Neural progenitor cell (in vitro differentiated cells): ENCODE measurements around the gene FGF11. TPM values are rescaled to one million over a fixed set of nuclear protein-coding genes. Genes with fewer than 3 reads are reported as not detected.

Experiments used
- DNase-seq: peaks from one replicate; pipeline ENCODE4 v3.0.0-alpha.2; 2016; ENCODE audit warnings: low spot score
- H2AFZ ChIP-seq: fragments of 200-600 bp; sonication (generic); replicated peaks from 2 replicates; pipeline ENCODE4 v1.6.1; 2016; ENCODE audit warnings: antibody characterized with exemption
- H3F3A ChIP-seq: fragments of 200-600 bp; sonication (generic); 2 replicates; pipeline ENCODE4 v1.6.1; 2016; ENCODE audit warnings: antibody characterized with exemption, low read depth
- H3K27ac ChIP-seq: fragments of 200-600 bp; sonication (generic); 2 replicates; pipeline ENCODE4 v1.5.1; 2016; ENCODE audit warnings: mild to moderate bottlenecking
- H3K27me3 ChIP-seq: fragments of 200-600 bp; sonication (generic); 2 replicates; pipeline ENCODE4 v1.6.1; 2016; ENCODE audit warnings: mild to moderate bottlenecking, moderate library complexity
- H3K36me3 ChIP-seq: fragments of 200-600 bp; sonication (generic); 2 replicates; pipeline ENCODE4 v1.5.1; 2016
- H3K4me1 ChIP-seq: fragments of 200-600 bp; sonication (generic); 2 replicates; pipeline ENCODE4 v1.6.1; 2016; ENCODE audit warnings: mixed run types
- H3K4me2 ChIP-seq: fragments of 200-600 bp; sonication (generic); 2 replicates; pipeline ENCODE4 v1.6.1; 2016
- H3K4me3 ChIP-seq: fragments of 200-600 bp; sonication (generic); 2 replicates; pipeline ENCODE4 v1.5.1; 2016
- H3K79me2 ChIP-seq: fragments of 200-600 bp; sonication (generic); 2 replicates; pipeline ENCODE4 v1.6.1; 2016; ENCODE audit warnings: low read depth
- H3K9ac ChIP-seq: fragments of 200-600 bp; sonication (generic); 2 replicates; pipeline ENCODE4 v1.6.1; 2016
- H3K9me3 ChIP-seq: fragments of 200-600 bp; sonication (generic); 2 replicates; pipeline ENCODE4 v1.5.1; 2016; ENCODE audit warnings: low read depth
- H4K20me1 ChIP-seq: fragments of 200-600 bp; sonication (generic); 2 replicates; pipeline ENCODE4 v1.6.1; 2016; ENCODE audit warnings: low read depth
- H3K27ac Mint-ChIP-seq: 3 replicates; pipeline ENCODE4 v1.8.0; 2021; ENCODE audit warnings: mixed read lengths
- H3K27me3 Mint-ChIP-seq: 2 replicates; pipeline ENCODE4 v1.8.0; 2022; ENCODE audit warnings: low read depth, mild to moderate bottlenecking, inconsistent platforms, moderate library complexity, mixed read lengths; ENCODE audit not compliant: insufficient read depth
- H3K36me3 Mint-ChIP-seq: 3 replicates; pipeline ENCODE4 v1.8.0; 2021; ENCODE audit warnings: mixed read lengths
- H3K4me1 Mint-ChIP-seq: 3 replicates; pipeline ENCODE4 v1.8.0; 2021; ENCODE audit warnings: mixed read lengths
- H3K4me3 Mint-ChIP-seq: 3 replicates; pipeline ENCODE4 v1.8.0; 2021; ENCODE audit warnings: mild to moderate bottlenecking, moderate library complexity, mixed read lengths
- H3K9me3 Mint-ChIP-seq: 3 replicates; pipeline ENCODE4 v1.8.0; 2020; ENCODE audit warnings: mixed read lengths
- EZH2 ChIP-seq: fragments of 200-600 bp; sonication (generic); IDR thresholded peaks from 2 replicates; pipeline ENCODE4 v1.6.1; 2017; ENCODE audit warnings: antibody characterized with exemption, mild to moderate bottlenecking, moderate library complexity
- EZH2phosphoT487 ChIP-seq: fragments of 200-600 bp; sonication (generic); IDR thresholded peaks from 2 replicates; pipeline ENCODE4 v1.6.1; 2017; ENCODE audit warnings: antibody characterized with exemption
- total RNA-seq: library from RNA; depleted of rRNA; stranded (reverse); fragments of >200 nt; gene quantifications from 2 replicates; pipeline ENCODE4 v1.2.3, GENCODE V29; 2015; ENCODE audit warnings: low replicate concordance
- TF ChIP-seq, protein P1 (sequence below): fragments of 200-600 bp; sonication (generic); IDR thresholded peaks from 2 replicates; pipeline ENCODE4 v1.5.1; 2017; ENCODE audit warnings: antibody characterized with exemption, mild to moderate bottlenecking

FGF11 gene
- total RNA-seq, 1 donor from 2014 or later: 7.6 TPM

DNA sequence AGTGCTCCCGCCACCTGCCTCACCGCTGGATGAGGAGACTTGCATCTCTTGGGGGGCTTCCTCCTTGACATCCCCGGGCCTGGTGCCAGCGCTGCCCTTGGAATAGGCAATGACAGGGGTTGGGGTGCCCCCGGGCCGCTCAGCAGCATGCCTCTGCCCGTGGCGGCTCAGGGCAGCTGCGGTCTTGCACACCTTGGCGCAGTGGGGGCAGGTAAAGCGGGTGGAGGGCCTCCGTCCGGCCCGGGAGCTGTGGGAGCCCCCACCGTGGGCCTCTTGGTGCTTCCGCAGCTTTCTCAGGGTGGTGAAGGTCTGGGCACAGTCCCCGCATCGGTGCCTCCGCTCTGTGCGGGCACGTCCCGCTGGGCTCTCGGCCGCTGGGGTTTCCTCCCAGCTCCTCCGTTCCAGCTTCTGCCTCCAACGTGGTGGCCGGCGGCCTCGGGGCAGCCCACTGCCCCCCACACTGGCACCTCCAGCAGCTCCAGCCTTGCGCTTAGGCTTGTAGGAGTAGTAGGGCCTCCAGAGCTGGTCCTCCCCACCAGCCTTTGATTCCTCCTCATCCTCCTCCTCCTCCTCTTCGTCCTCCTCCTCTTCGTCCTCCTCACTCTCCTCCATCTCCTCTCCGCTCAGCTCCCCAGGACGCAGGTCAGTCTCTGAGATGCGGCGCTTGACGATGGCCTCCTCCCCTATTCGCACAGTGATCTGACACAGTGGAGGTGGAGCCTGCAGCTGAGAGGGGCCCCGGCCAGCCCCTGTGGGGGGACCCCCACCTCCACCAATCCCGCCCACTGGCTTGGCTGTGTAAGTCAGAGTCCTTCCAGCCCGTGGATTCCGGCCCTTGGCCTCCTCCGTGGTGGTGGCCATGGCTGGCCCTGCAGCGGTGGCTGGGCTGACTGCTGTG, 23.4 kb downstream of the FGF11 start:
- peaks cover 13% of the 10 kb centered on the region for H3K27me3 Mint-ChIP-seq
- Histone ChIP-seq H2AFZ (no peak overlapping the region), H3K79me2 (no peaks in the 10 kb centered on the region), H3K27ac (no peak overlapping the region), H3K36me3 (no peaks in the 10 kb centered on the region), H4K20me1 (peaks cover 8% of the 10 kb centered on the region), H3K27me3 (no peaks in the 10 kb centered on the region), H3K4me2 (no peak overlapping the region), H3F3A (peaks cover 20% of the 10 kb centered on the region), H3K9ac (no peak overlapping the region), H3K9me3 (no peaks in the 10 kb centered on the region), H3K4me1 (peaks cover 10% of the 10 kb centered on the region), H3K4me3 (no peak overlapping the region)
- H3K27ac Mint-ChIP-seq: no peak overlapping the region
- H3K36me3 Mint-ChIP-seq: peaks cover 14% of the 10 kb centered on the region
- TF ChIP-seq, protein P1, sequence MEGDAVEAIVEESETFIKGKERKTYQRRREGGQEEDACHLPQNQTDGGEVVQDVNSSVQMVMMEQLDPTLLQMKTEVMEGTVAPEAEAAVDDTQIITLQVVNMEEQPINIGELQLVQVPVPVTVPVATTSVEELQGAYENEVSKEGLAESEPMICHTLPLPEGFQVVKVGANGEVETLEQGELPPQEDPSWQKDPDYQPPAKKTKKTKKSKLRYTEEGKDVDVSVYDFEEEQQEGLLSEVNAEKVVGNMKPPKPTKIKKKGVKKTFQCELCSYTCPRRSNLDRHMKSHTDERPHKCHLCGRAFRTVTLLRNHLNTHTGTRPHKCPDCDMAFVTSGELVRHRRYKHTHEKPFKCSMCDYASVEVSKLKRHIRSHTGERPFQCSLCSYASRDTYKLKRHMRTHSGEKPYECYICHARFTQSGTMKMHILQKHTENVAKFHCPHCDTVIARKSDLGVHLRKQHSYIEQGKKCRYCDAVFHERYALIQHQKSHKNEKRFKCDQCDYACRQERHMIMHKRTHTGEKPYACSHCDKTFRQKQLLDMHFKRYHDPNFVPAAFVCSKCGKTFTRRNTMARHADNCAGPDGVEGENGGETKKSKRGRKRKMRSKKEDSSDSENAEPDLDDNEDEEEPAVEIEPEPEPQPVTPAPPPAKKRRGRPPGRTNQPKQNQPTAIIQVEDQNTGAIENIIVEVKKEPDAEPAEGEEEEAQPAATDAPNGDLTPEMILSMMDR: no peak
- DNase-seq: no peak
- no peaks in the 10 kb centered on the region for H3K9me3 Mint-ChIP-seq
- no peak overlapping the region for H3K4me3 Mint-ChIP-seq
- peaks cover 19% of the 10 kb centered on the region for H3K4me1 Mint-ChIP-seq

GRCh38 chr17:7463372-7463846, 24.1 kb downstream of the FGF11 start:
- Histone ChIP-seq H4K20me1 (peaks cover 14% of the 10 kb centered on the region), H3K4me1 (peaks cover 10% of the 10 kb centered on the region), H3K36me3 (no peaks in the 10 kb centered on the region), H3K9ac (no peak overlapping the region), H3K4me3 (no peak overlapping the region), H3K9me3 (no peaks in the 10 kb centered on the region), H3K4me2 (no peak overlapping the region), H2AFZ (no peak overlapping the region), H3K27ac (no peak overlapping the region), H3F3A (peaks cover 20% of the 10 kb centered on the region), H3K79me2 (no peaks in the 10 kb centered on the region), H3K27me3 (no peaks in the 10 kb centered on the region)
- Mint-ChIP-seq H3K27ac (no peak overlapping the region), H3K9me3 (no peaks in the 10 kb centered on the region), H3K4me3 (no peak overlapping the region), H3K27me3 (peaks cover 13% of the 10 kb centered on the region), H3K36me3 (peaks cover 14% of the 10 kb centered on the region), H3K4me1 (peaks cover 24% of the 10 kb centered on the region)
- no peak for DNase-seq
- TF ChIP-seq EZH2phosphoT487 (no peak), EZH2 (no peak)
- TF ChIP-seq, protein P1: no peak

DNA sequence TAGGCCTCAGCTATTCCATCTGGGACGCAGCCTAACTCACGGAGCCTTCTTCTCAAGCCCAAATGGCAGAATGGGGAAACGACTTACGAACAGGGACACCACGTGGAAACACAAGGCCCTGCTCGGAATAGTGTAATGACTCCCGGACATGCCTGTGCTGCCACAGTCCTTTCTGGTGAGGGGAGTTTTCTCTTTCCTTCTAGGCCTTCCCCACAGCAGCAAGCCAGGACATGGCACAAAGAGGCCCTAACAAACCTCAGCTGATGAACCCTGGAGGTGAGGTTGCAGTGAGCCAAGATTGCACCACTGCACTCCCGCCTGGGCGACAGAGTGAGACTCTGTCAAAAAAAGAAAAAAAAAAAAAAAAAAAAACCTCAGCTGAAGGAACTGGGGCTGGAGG, 24.8 kb downstream of the FGF11 start:
- Histone ChIP-seq H2AFZ (no peak overlapping the region), H3K4me1 (peaks cover 10% of the 10 kb centered on the region), H3K4me2 (no peak overlapping the region), H3K9me3 (no peaks in the 10 kb centered on the region), H3K27ac (no peak overlapping the region), H4K20me1 (peaks cover 21% of the 10 kb centered on the region), H3K9ac (no peak overlapping the region), H3K36me3 (no peaks in the 10 kb centered on the region), H3K79me2 (no peaks in the 10 kb centered on the region), H3F3A (peaks cover 16% of the 10 kb centered on the region), H3K27me3 (no peaks in the 10 kb centered on the region), H3K4me3 (no peak overlapping the region)
- no peak overlapping the region for H3K4me3 Mint-ChIP-seq
- H3K9me3 Mint-ChIP-seq: no peaks in the 10 kb centered on the region
- H3K36me3 Mint-ChIP-seq: peaks cover 14% of the 10 kb centered on the region
- TF ChIP-seq, protein P1: no peak
- no peak for TF ChIP-seq EZH2phosphoT487
- no peak for TF ChIP-seq EZH2
- H3K4me1 Mint-ChIP-seq: peaks cover 30% of the 10 kb centered on the region
- H3K27me3 Mint-ChIP-seq: peaks cover 13% of the 10 kb centered on the region
- no peak for DNase-seq
- H3K27ac Mint-ChIP-seq: no peak overlapping the region
